Osteoblast (primary cell): ENCODE data around the gene ZSCAN25. TPM values are rescaled to one million over a fixed set of nuclear protein-coding genes. Genes with fewer than 3 reads are reported as not detected.

Experiments
- DNase-seq: peaks from one replicate; pipeline ENCODE4 v3.0.0; 2011; ENCODE audit warnings: low spot score, mixed read lengths; ENCODE audit not compliant: insufficient read length; ENCODE audit errors: missing footprints
- H2AFZ ChIP-seq: 2 replicates; pipeline ENCODE4 v1.6.0; 2011; ENCODE audit warnings: mild to moderate bottlenecking, low read length
- H3K27ac ChIP-seq: 2 replicates; pipeline ENCODE4 v1.5.1; 2011; ENCODE audit warnings: mild to moderate bottlenecking, low read depth, low read length, moderate library complexity
- H3K27me3 ChIP-seq: 2 replicates; pipeline ENCODE4 v1.6.0; 2012; ENCODE audit warnings: mild to moderate bottlenecking, control low read depth, inconsistent platforms, low read length, moderate library complexity; ENCODE audit not compliant: insufficient read depth
- H3K36me3 ChIP-seq: 2 replicates; pipeline ENCODE4 v1.5.1; 2011; ENCODE audit warnings: mild to moderate bottlenecking, low read length, control low read depth, moderate library complexity; ENCODE audit not compliant: insufficient read depth
- H3K4me1 ChIP-seq: 2 replicates; pipeline ENCODE4 v1.5.1; 2011; ENCODE audit warnings: mild to moderate bottlenecking, low read length, control low read depth, moderate library complexity; ENCODE audit not compliant: insufficient read depth
- H3K4me2 ChIP-seq: 2 replicates; pipeline ENCODE4 v1.6.0; 2011; ENCODE audit warnings: mild to moderate bottlenecking, low read length; ENCODE audit not compliant: insufficient read depth
- H3K4me3 ChIP-seq: fragments of 200-600 bp; sonication (generic); 3 replicates; pipeline ENCODE4 v1.5.1; 2012; ENCODE audit warnings: mild to moderate bottlenecking, low read length, inconsistent platforms; ENCODE audit not compliant: insufficient read depth
- H3K79me2 ChIP-seq: 2 replicates; pipeline ENCODE4 v1.6.0; 2012; ENCODE audit warnings: mild to moderate bottlenecking, low read length, control low read depth, inconsistent platforms; ENCODE audit not compliant: insufficient read depth
- H3K9me3 ChIP-seq: 2 replicates; pipeline ENCODE4 v1.5.1; 2011; ENCODE audit warnings: low read depth, low read length, control low read depth
- H4K20me1 ChIP-seq: 2 replicates; pipeline ENCODE4 v1.6.0; 2012; ENCODE audit warnings: mild to moderate bottlenecking, low read length, control low read depth; ENCODE audit not compliant: insufficient read depth
- total RNA-seq: library from RNA; depleted of rRNA; stranded (reverse); fragments of >200 nt; gene quantifications from 2 replicates; pipeline ENCODE4 v1.2.3, GENCODE V29; 2012
- TF ChIP-seq, protein P1 (sequence below): IDR thresholded peaks from 2 replicates; pipeline ENCODE4 v1.5.1; 2011; ENCODE audit warnings: mild to moderate bottlenecking, low read depth, low read length, moderate library complexity; ENCODE audit errors: extremely low read depth

ZSCAN25 gene
- total RNA-seq, 1 donor = 11.9 TPM

DNA sequence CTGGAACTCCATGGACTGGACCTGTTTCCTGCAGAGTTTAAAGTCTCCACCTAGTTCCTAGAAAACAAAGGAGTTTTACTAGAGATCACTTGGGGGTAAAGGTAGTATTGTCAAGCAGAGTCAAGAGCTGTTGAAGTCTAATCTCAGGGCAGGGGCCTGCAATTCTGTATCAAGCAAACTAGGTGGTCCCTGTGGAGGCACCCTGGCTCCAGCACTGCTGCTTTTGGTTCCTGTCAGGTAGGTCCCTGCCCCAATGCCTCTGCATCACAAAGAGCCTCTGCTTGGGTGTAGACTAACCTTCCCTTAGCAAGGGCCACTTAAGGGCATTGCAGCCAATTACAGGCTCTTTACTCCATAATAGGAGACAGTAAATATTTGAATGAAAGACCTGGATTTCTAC, 22.5 kb downstream of the ZSCAN25 start:
- Histone ChIP-seq H3K9me3 (no peaks in the 10 kb centered on the region), H3K79me2 (no peaks in the 10 kb centered on the region), H3K4me2 (no peak overlapping the region), H2AFZ (no peak overlapping the region), H3K4me1 (no peaks in the 10 kb centered on the region), H3K4me3 (no peak overlapping the region), H3K27ac (no peak overlapping the region), H3K36me3 (no peaks in the 10 kb centered on the region), H3K27me3 (no peaks in the 10 kb centered on the region), H4K20me1 (no peaks in the 10 kb centered on the region)
- TF ChIP-seq, protein P1, sequence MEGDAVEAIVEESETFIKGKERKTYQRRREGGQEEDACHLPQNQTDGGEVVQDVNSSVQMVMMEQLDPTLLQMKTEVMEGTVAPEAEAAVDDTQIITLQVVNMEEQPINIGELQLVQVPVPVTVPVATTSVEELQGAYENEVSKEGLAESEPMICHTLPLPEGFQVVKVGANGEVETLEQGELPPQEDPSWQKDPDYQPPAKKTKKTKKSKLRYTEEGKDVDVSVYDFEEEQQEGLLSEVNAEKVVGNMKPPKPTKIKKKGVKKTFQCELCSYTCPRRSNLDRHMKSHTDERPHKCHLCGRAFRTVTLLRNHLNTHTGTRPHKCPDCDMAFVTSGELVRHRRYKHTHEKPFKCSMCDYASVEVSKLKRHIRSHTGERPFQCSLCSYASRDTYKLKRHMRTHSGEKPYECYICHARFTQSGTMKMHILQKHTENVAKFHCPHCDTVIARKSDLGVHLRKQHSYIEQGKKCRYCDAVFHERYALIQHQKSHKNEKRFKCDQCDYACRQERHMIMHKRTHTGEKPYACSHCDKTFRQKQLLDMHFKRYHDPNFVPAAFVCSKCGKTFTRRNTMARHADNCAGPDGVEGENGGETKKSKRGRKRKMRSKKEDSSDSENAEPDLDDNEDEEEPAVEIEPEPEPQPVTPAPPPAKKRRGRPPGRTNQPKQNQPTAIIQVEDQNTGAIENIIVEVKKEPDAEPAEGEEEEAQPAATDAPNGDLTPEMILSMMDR = no peak
- DNase-seq = no peak

DNA sequence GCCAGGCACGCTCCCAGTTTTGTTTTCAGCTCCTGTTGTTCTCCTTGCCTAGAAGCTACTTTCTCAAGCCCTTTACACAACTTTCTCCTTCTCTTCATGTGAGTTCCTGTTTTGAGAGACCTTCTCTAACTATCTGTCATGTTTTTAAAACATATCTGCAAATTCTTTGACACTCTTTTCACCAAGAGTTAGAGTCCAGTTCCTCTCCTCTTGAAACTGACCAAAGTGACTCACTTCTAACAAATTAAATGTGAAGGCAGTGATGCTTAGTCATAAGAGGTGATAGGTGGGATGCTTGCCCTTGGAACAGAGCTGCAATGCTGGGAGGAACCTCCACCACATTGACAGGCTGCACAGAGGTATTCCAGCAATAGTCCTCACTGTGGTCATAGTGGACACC, 25.3 kb downstream of the ZSCAN25 start:
- DNase-seq = no peak
- H4K20me1 ChIP-seq = no peaks in the 10 kb centered on the region
- no peaks in the 10 kb centered on the region for H3K27me3 ChIP-seq
- no peaks in the 10 kb centered on the region for H3K9me3 ChIP-seq
- no peak overlapping the region for H3K27ac ChIP-seq
- TF ChIP-seq, protein P1 = no peak
- no peaks in the 10 kb centered on the region for H3K4me1 ChIP-seq
- H3K36me3 ChIP-seq = no peaks in the 10 kb centered on the region
- no peaks in the 10 kb centered on the region for H3K79me2 ChIP-seq
- no peak overlapping the region for H3K4me2 ChIP-seq
- no peak overlapping the region for H2AFZ ChIP-seq
- no peak overlapping the region for H3K4me3 ChIP-seq

DNA sequence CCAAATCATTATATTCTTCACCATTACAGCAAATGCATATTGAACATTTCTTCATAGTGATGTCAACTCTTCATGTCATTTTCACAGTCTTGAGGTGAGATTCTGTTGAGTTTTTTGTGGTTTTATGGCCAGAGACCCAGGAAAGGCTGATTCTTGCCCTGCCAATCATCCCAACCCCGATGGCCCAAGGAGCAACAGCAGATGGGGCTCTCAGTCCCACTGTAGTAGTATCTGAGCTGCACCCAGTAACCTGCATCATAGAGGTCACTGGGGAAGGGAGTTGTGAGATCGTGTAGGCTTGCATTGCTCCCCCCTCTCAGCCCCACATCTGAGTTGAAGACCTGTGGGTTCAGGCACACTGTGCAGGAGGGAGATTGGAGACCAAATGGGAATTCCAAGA, 26.7 kb downstream of the ZSCAN25 start:
- Histone ChIP-seq H3K27me3 (no peaks in the 10 kb centered on the region), H3K4me3 (no peak overlapping the region), H2AFZ (no peak overlapping the region), H3K9me3 (no peaks in the 10 kb centered on the region), H3K4me2 (no peak overlapping the region), H4K20me1 (no peaks in the 10 kb centered on the region), H3K4me1 (no peaks in the 10 kb centered on the region), H3K27ac (no peak overlapping the region), H3K36me3 (no peaks in the 10 kb centered on the region), H3K79me2 (no peaks in the 10 kb centered on the region)
- DNase-seq = no peak
- TF ChIP-seq, protein P1 = no peak

DNA sequence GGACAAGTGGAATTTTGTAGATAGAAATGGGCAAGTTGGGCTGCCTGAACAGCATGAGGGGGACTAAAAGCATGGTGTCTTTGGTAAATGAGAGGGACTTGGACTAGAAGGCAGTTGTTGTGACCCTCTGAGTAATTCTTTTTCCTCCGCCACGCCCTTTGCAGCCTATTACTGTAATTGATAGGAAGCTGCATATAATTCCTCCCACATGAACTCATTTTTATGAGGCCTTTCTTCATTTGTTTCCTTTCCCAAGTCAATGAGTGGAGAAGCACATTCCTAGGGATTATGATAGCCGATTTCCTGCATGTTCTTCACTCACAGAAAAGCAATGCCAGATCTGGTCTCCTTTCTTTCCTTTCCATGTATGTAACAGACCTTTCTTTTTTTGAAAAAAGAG, 27.7 kb downstream of the ZSCAN25 start:
- H3K4me3 ChIP-seq = no peak overlapping the region
- no peak for DNase-seq
- H3K27me3 ChIP-seq = no peaks in the 10 kb centered on the region
- H3K36me3 ChIP-seq = no peaks in the 10 kb centered on the region
- no peak overlapping the region for H3K4me2 ChIP-seq
- H3K9me3 ChIP-seq = no peaks in the 10 kb centered on the region
- no peaks in the 10 kb centered on the region for H3K4me1 ChIP-seq
- H2AFZ ChIP-seq = no peak overlapping the region
- H4K20me1 ChIP-seq = no peaks in the 10 kb centered on the region
- no peak overlapping the region for H3K27ac ChIP-seq
- H3K79me2 ChIP-seq = no peaks in the 10 kb centered on the region
- TF ChIP-seq, protein P1 = no peak
